ENCODE results near the gene CMC4. TPM values are rescaled to one million over a fixed set of nuclear protein-coding genes. Genes with fewer than 3 reads are reported as not detected.

Gene CMC4
- total RNA-seq, 1 donor from 2014 or later = 28.1 TPM

- peaks cover 14% of the 10 kb centered on the region for H3K36me3 ChIP-seq
- DNase-seq = no peak
- no peak for TF ChIP-seq CTCF (IDR thresholded peaks at IDR 0.05; ENCODE audit: borderline replicate concordance)
- no peak overlapping the region for H3K27ac ChIP-seq (replicated peaks)
- H3K9me3 ChIP-seq (replicated peaks) = no peaks in the 10 kb centered on the region
- peaks cover 14% of the 10 kb centered on the region for H3K4me1 ChIP-seq
- H3K4me3 ChIP-seq = no peak overlapping the region
- intact Hi-C loops (cut with micrococcal nuclease) = no loop called here
- H3K27me3 ChIP-seq (ENCODE audit: low read depth) = no peaks in the 10 kb centered on the region
Measured at GRCh38 chrX:155054255-155054654, 16.7 kb downstream of the CMC4 start.

- H3K36me3 ChIP-seq = peaks cover 14% of the 10 kb centered on the region
- DNase-seq = no peak
- H3K4me1 ChIP-seq = peaks cover 17% of the 10 kb centered on the region
- H3K4me3 ChIP-seq = no peak overlapping the region
- H3K27ac ChIP-seq (replicated peaks) = no peak overlapping the region
- intact Hi-C loops (cut with micrococcal nuclease) = no loop called here
- TF ChIP-seq CTCF (IDR thresholded peaks at IDR 0.05; ENCODE audit: borderline replicate concordance) = no peak
- H3K27me3 ChIP-seq (ENCODE audit: low read depth) = no peaks in the 10 kb centered on the region
- H3K9me3 ChIP-seq (replicated peaks) = no peaks in the 10 kb centered on the region
Measured at GRCh38 chrX:155053656-155054055, 17.3 kb downstream of the CMC4 start.

- intact Hi-C loops (cut with micrococcal nuclease) = no loop called here
- TF ChIP-seq CTCF (IDR thresholded peaks at IDR 0.05; ENCODE audit: borderline replicate concordance) = no peak
- Histone ChIP-seq H3K27ac (replicated peaks) (no peak overlapping the region), H3K9me3 (replicated peaks) (no peaks in the 10 kb centered on the region), H3K27me3 (ENCODE audit: low read depth) (no peaks in the 10 kb centered on the region), H3K4me3 (no peak overlapping the region), H3K4me1 (peaks cover 25% of the 10 kb centered on the region), H3K36me3 (peaks cover 14% of the 10 kb centered on the region)
- DNase-seq = no peak
Measured at GRCh38 chrX:155052738-155053498, 18.0 kb downstream of the CMC4 start.

- no peak for DNase-seq
- Histone ChIP-seq H3K9me3 (replicated peaks) (no peaks in the 10 kb centered on the region), H3K27me3 (ENCODE audit: low read depth) (no peaks in the 10 kb centered on the region), H3K4me3 (no peak overlapping the region), H3K36me3 (peaks cover 23% of the 10 kb centered on the region), H3K27ac (replicated peaks) (no peak overlapping the region), H3K4me1 (peaks cover 38% of the 10 kb centered on the region)
- peak; percentile 68 for TF ChIP-seq CTCF (IDR thresholded peaks at IDR 0.05; ENCODE audit: borderline replicate concordance)
- intact Hi-C loops (cut with micrococcal nuclease) = no loop called here
Measured at GRCh38 chrX:155048977-155049619, 21.8 kb downstream of the CMC4 start.

- DNase-seq = no peak
- H3K4me3 ChIP-seq = no peak overlapping the region
- no peak for TF ChIP-seq CTCF (IDR thresholded peaks at IDR 0.05; ENCODE audit: borderline replicate concordance)
- no peak overlapping the region for H3K27ac ChIP-seq (replicated peaks)
- H3K4me1 ChIP-seq = peaks cover 38% of the 10 kb centered on the region
- no peaks in the 10 kb centered on the region for H3K9me3 ChIP-seq (replicated peaks)
- intact Hi-C loops (cut with micrococcal nuclease) = no loop called here
- H3K27me3 ChIP-seq (ENCODE audit: low read depth) = no peaks in the 10 kb centered on the region
- H3K36me3 ChIP-seq = peaks cover 14% of the 10 kb centered on the region
Measured at GRCh38 chrX:155046811-155047528, 24.0 kb downstream of the CMC4 start.
